SK-N-MC (cell line): Measurements from ENCODE around the gene F2RL1.

Experiments
- EZH2 ChIP-seq: fragments of 200-600 bp; sonication (generic); IDR thresholded peaks from one replicate; pipeline ENCODE4 v1.6.1; 2017; ENCODE audit warnings: antibody characterized with exemption
- FOXP2 ChIP-seq: optimal IDR thresholded peaks from 2 replicates; pipeline ENCODE3; 2011; ENCODE audit warnings: mild to moderate bottlenecking, moderate library complexity; ENCODE audit not compliant: insufficient read depth; ENCODE audit errors: extremely low read length, control extremely low read depth
- POLR2AphosphoS5 ChIP-seq: IDR thresholded peaks from 2 replicates; pipeline ENCODE4 v1.6.1; 2012; ENCODE audit warnings: mild to moderate bottlenecking, low read depth, low read length, borderline replicate concordance

- TF ChIP-seq EZH2 (no peak), POLR2AphosphoS5 (no peak), FOXP2 (no peak)
Measured at GRCh38 chr5:76836181-76836580, 17.4 kb downstream of the F2RL1 start.
